NT2/D1 (cell line): ENCODE measurements around the gene EMP1.

Source experiments
- SUZ12 ChIP-seq: IDR thresholded peaks from 2 replicates; pipeline ENCODE4 v1.6.1; 2011; ENCODE audit not compliant: insufficient read length, insufficient read depth; ENCODE audit errors: extremely low read depth
- YY1 ChIP-seq: IDR thresholded peaks from 2 replicates; pipeline ENCODE4 v1.6.1; 2011; ENCODE audit not compliant: insufficient read length, insufficient read depth

DNA sequence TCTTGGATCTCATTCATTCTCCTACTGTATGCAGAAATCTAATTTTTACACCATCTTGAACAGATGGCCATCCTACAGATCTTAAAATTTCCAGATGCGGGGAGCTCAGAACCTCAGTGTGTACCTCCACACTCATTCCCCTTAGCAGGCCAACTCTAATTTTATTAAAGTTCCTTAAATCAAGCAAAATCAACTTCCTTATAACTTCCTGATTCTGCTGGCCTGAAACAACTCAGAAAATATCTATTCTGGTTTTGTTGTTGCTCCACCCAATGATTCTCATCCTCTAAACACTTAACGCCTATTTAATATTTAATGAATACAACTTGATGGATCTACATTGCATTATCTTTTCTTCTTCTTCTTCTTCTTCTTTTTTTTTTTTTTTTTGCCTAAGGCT is 3.1 kb downstream of the EMP1 start:
- no peak for TF ChIP-seq SUZ12
- TF ChIP-seq YY1: no peak
